OCI-LY3 (cell line): ENCODE results near the gene PSEN1.

ENCODE experiments used
- H2AFZ ChIP-seq: fragments of 200-600, 300-600 bp; shearing (Covaris generic); 2 replicates; pipeline ENCODE4 v1.6.0; 2014; ENCODE audit warnings: antibody characterized with exemption, low read depth, low read length
- H3K27ac ChIP-seq: fragments of 200-600, 300-600 bp; sonication (generic); 2 replicates; pipeline ENCODE4 v1.5.1; 2014; ENCODE audit warnings: mild to moderate bottlenecking, low read length, moderate library complexity, mixed read lengths
- H3K27me3 ChIP-seq: fragments of 200-600, 300-600 bp; sonication (generic); 2 replicates; pipeline ENCODE4 v1.6.1; 2014; ENCODE audit warnings: low read depth, low read length, mixed read lengths
- H3K36me3 ChIP-seq: fragments of 200-600, 300-600 bp; sonication (generic); replicated peaks from 2 replicates; pipeline ENCODE3; 2014; ENCODE audit warnings: low read depth, low read length, mixed read lengths
- H3K4me1 ChIP-seq: fragments of 300-600, 200-600 bp; sonication (generic); 2 replicates; pipeline ENCODE4 v1.6.1; 2014; ENCODE audit warnings: low read length, mixed read lengths
- H3K4me2 ChIP-seq: fragments of 200-600, 300-600 bp; sonication (generic); 2 replicates; pipeline ENCODE4 v1.6.1; 2014; ENCODE audit warnings: low read length, mixed read lengths
- H3K4me3 ChIP-seq: fragments of 300-600, 200-600 bp; sonication (generic); 2 replicates; pipeline ENCODE4 v1.5.1; 2014; ENCODE audit warnings: antibody characterized with exemption, mild to moderate bottlenecking, low read length, moderate library complexity
- H3K79me2 ChIP-seq: fragments of 300-600, 200-600 bp; shearing (Covaris generic); 2 replicates; pipeline ENCODE4 v1.6.1; 2014; ENCODE audit warnings: mild to moderate bottlenecking, low read length, mixed read lengths
- H3K9ac ChIP-seq: fragments of 300-600, 200-600 bp; shearing (Covaris generic); 2 replicates; pipeline ENCODE4 v1.6.0; 2014; ENCODE audit warnings: mild to moderate bottlenecking, low read length, moderate library complexity
- H3K9me3 ChIP-seq: fragments of 200-600, 300-600 bp; shearing (Covaris generic); 2 replicates; pipeline ENCODE4 v1.6.1; 2014; ENCODE audit warnings: low read length, mixed read lengths; ENCODE audit not compliant: insufficient read depth
- H4K20me1 ChIP-seq: fragments of 200-600, 300-600 bp; sonication (generic); 2 replicates; pipeline ENCODE4 v1.6.1; 2016; ENCODE audit warnings: low read length, mixed read lengths; ENCODE audit not compliant: insufficient read depth
- CTCF ChIP-seq: fragments of 200-600, 300-600 bp; sonication (generic); IDR thresholded peaks from 2 replicates; pipeline ENCODE4 v1.5.1; 2014; ENCODE audit warnings: antibody characterized with exemption, low read length, low read depth
- EZH2phosphoT487 ChIP-seq: fragments of 200-600 bp; shearing (Covaris generic); IDR thresholded peaks from 2 replicates; pipeline ENCODE4 v1.6.1; 2018; ENCODE audit warnings: antibody characterized with exemption, mixed run types, low read depth

The PSEN1 gene

DNA sequence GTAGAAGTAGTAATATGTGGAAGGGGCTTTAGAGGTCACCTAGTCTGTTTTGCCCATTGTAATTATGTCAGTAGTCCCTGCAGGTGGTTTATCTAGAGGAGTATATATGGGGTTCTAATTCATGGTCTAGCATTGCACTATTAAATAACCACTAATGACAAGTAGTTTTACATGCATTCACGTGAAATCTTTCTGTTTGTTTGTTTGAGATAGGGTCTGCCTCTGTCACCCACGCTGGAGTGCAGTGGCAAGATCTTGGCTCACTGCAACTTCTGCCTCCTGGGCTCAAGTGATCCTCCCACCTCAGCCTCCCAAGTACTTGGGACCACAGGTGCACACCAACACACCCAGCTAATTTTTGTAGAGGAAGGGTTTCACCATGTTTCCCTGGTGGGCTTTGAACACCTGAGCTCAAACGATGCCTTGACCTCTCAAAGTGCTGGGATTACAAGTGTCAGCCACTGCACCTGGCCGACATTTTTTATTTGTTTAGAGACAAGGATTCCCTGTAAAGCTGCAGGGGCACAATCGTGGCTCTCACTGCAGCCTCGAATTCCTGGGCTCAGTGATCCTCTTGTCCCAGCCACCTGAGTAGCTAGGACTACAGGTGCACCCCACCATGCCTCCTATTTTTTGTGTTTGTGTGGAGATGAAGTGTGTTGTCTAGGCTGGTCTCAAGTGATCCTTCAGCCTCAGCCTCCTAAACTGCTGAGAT, 12.0 kb upstream of the PSEN1 start:
- TF ChIP-seq EZH2phosphoT487: no peak
- no peak for TF ChIP-seq CTCF
- H3K36me3 ChIP-seq: peaks cover 53% of the 10 kb centered on the region

GRCh38 chr14:73125169-73125588, 11.1 kb upstream of the PSEN1 start:
- no peaks in the 10 kb centered on the region for H4K20me1 ChIP-seq
- TF ChIP-seq CTCF (no peak), EZH2phosphoT487 (no peak)
- no peaks in the 10 kb centered on the region for H3K27me3 ChIP-seq
- H2AFZ ChIP-seq: no peak overlapping the region
- no peak overlapping the region for H3K9ac ChIP-seq
- H3K4me3 ChIP-seq: no peak overlapping the region
- no peaks in the 10 kb centered on the region for H3K79me2 ChIP-seq
- H3K4me1 ChIP-seq: no peaks in the 10 kb centered on the region
- H3K27ac ChIP-seq: no peak overlapping the region
- no peak overlapping the region for H3K4me2 ChIP-seq
- no peaks in the 10 kb centered on the region for H3K9me3 ChIP-seq
- H3K36me3 ChIP-seq: peaks cover 48% of the 10 kb centered on the region

More for the DNA sequence above, 12.0 kb upstream of the PSEN1 start:
- Histone ChIP-seq H2AFZ (no peak overlapping the region), H3K4me1 (no peaks in the 10 kb centered on the region), H3K4me2 (no peak overlapping the region), H3K27ac (no peak overlapping the region), H3K9ac (no peak overlapping the region), H4K20me1 (no peaks in the 10 kb centered on the region), H3K4me3 (no peak overlapping the region), H3K27me3 (no peaks in the 10 kb centered on the region), H3K79me2 (no peaks in the 10 kb centered on the region), H3K9me3 (no peaks in the 10 kb centered on the region)

- H3K36me3 ChIP-seq: peaks cover 43% of the 10 kb centered on the region
- H3K4me1 ChIP-seq: no peaks in the 10 kb centered on the region
- H3K79me2 ChIP-seq: no peaks in the 10 kb centered on the region
- H3K9me3 ChIP-seq: no peaks in the 10 kb centered on the region
- no peak overlapping the region for H3K4me3 ChIP-seq
- no peaks in the 10 kb centered on the region for H3K27me3 ChIP-seq
- no peak overlapping the region for H3K27ac ChIP-seq
- no peak overlapping the region for H3K9ac ChIP-seq
- no peaks in the 10 kb centered on the region for H4K20me1 ChIP-seq
- no peak overlapping the region for H2AFZ ChIP-seq
- no peak overlapping the region for H3K4me2 ChIP-seq
- no peak for TF ChIP-seq CTCF
- TF ChIP-seq EZH2phosphoT487: no peak
Observed at GRCh38 chr14:73125746-73126145, 10.6 kb upstream of the PSEN1 start.

GRCh38 chr14:73133795-73134194, 2.5 kb upstream of the PSEN1 start:
- TF ChIP-seq CTCF: no peak
- TF ChIP-seq EZH2phosphoT487: no peak
- Histone ChIP-seq H3K4me1 (peaks cover 12% of the 10 kb centered on the region), H3K36me3 (peaks cover 3% of the 10 kb centered on the region), H3K79me2 (peaks cover 19% of the 10 kb centered on the region), H3K27ac (no peak overlapping the region), H3K27me3 (no peaks in the 10 kb centered on the region), H2AFZ (no peak overlapping the region), H3K9me3 (no peaks in the 10 kb centered on the region), H3K4me2 (no peak overlapping the region), H3K4me3 (no peak overlapping the region), H4K20me1 (peaks cover 3% of the 10 kb centered on the region; the same call in 1 of the 2 replicates), H3K9ac (no peak overlapping the region)
